Progenitor cell of endocrine pancreas (in vitro differentiated cells): ENCODE data around the gene PDE1C. TPM values are rescaled to one million over a fixed set of nuclear protein-coding genes. Genes with fewer than 3 reads are reported as not detected.

Experiments
- DNase-seq: peaks from one replicate; pipeline ENCODE4 v3.0.0; 2021; ENCODE audit warnings: low spot score; ENCODE audit not compliant: unreplicated experiment
- H3K27ac Mint-ChIP-seq: 2 replicates; pipeline ENCODE4 v1.8.0; 2021; ENCODE audit warnings: mild to moderate bottlenecking, moderate library complexity, mixed read lengths
- H3K27me3 Mint-ChIP-seq: 2 replicates; pipeline ENCODE4 v1.8.0; 2021; ENCODE audit warnings: mixed read lengths
- H3K36me3 Mint-ChIP-seq: 2 replicates; pipeline ENCODE4 v1.8.0; 2022; ENCODE audit warnings: mixed read lengths; ENCODE audit not compliant: insufficient read depth
- H3K4me1 Mint-ChIP-seq: 2 replicates; pipeline ENCODE4 v1.8.0; 2021; ENCODE audit warnings: low read depth, mixed read lengths
- H3K4me3 Mint-ChIP-seq: 2 replicates; pipeline ENCODE4 v1.8.0; 2021; ENCODE audit warnings: low read depth, mild to moderate bottlenecking, moderate library complexity, mixed read lengths
- H3K9me3 Mint-ChIP-seq: 2 replicates; pipeline ENCODE4 v1.8.0; 2021; ENCODE audit warnings: low read depth, mixed read lengths
- total RNA-seq: library from RNA; stranded (reverse); gene quantifications from 2 replicates; pipeline ENCODE4 v1.2.1, GENCODE V29; 2021
- TF ChIP-seq, protein P1 (sequence below): fragments of 200-600 bp; sonication (generic); IDR thresholded peaks from one replicate; pipeline ENCODE4 v1.5.0; 2021; ENCODE audit warnings: antibody characterized with exemption, mild to moderate bottlenecking; ENCODE audit not compliant: unreplicated experiment

The PDE1C gene
- total RNA-seq, 1 donor from 2014 or later: 1.7 TPM

DNA sequence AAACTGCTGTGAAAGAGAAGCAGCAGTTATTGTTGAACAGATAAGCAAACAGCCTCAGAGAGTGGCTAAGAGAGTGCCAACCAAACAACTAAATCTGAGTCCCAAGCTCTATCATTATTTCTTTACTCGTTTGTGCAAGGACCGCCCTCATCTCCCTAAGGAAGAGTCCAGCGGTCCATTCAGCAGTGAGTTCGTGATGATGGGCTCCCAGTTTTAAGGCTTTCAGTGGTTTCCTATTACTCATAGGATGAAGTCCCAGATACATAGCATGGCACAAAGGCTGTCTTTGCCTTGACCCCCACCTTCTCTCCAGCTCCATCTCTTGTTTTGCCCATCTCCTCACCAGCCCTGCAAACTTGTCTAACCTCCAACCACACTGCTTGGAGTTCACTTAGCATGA, 24.3 kb upstream of the PDE1C start:
- Mint-ChIP-seq H3K9me3 (no peaks in the 10 kb centered on the region), H3K4me1 (no peaks in the 10 kb centered on the region), H3K4me3 (no peak overlapping the region), H3K36me3 (no peaks in the 10 kb centered on the region), H3K27me3 (peaks cover 15% of the 10 kb centered on the region), H3K27ac (no peak overlapping the region)
- DNase-seq: no peak
- TF ChIP-seq, protein P1, sequence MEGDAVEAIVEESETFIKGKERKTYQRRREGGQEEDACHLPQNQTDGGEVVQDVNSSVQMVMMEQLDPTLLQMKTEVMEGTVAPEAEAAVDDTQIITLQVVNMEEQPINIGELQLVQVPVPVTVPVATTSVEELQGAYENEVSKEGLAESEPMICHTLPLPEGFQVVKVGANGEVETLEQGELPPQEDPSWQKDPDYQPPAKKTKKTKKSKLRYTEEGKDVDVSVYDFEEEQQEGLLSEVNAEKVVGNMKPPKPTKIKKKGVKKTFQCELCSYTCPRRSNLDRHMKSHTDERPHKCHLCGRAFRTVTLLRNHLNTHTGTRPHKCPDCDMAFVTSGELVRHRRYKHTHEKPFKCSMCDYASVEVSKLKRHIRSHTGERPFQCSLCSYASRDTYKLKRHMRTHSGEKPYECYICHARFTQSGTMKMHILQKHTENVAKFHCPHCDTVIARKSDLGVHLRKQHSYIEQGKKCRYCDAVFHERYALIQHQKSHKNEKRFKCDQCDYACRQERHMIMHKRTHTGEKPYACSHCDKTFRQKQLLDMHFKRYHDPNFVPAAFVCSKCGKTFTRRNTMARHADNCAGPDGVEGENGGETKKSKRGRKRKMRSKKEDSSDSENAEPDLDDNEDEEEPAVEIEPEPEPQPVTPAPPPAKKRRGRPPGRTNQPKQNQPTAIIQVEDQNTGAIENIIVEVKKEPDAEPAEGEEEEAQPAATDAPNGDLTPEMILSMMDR: no peak

DNA sequence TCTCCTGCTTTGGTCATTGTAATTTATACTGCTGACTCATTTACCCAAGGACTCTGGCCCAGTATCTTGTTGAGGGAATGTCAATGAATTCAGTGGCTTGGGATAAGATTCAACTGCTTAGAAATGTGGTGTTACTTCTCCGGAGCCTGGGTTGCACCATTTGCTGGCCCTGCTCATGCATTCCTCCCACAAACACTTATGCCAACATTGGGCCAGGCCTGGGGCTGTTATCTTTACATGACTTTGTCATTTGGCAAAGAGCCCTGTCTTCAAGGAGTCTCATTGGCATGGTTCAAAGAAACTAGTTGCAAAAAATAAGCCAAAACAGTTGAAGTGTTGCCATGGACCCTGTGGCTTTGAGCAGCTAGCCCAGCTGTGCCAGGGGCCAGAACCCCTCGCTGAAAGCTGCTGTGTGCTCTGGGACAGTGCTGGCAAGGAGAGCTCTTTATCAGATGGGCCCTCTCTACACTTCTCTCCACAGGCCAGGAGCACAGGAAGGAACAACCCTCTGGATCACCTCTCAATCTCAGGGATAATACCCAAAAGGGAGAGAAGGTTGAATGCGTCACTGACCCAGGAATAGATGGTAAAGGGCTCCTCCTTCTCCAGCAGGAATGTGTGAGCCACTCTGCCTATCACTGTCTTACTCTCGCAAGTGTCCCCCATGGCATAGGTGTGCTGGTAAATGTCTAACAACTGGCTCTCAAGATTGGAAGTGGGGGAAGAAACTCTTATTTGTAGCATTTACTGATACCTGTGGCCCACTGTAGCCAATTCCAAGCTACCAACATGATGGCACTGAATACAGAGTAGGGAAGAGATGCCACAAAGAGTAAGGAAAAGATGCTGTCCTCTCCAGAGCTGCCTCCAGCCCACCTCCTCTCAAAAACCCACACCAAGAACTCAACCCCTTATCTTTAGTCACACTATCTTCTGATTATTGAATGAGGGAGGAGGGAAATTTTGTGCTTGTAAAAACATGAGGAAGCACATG, 23.5 kb upstream of the PDE1C start:
- Mint-ChIP-seq H3K4me1 (no peaks in the 10 kb centered on the region), H3K4me3 (no peak overlapping the region), H3K9me3 (no peaks in the 10 kb centered on the region)

DNA sequence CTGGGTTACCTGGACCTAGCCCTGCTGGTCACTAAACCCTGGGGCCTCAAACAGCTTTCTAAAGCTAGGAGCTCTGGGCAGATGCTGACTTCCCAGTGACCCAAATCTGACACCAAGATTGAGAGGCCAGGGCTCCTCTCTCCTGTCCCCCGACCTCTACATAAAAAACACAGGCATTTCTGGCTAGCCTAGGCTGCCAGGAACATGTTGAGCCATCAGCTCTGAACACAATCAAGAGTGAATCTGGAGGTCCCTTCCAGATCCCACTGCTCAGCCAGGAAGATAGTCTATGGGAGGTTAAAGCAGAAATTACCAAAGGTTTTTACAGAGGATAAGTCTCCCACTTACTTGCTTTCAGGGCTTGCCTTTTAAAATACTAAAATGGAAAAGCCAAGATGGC, 22.1 kb upstream of the PDE1C start:
- no peak overlapping the region for H3K4me3 Mint-ChIP-seq
- H3K4me1 Mint-ChIP-seq: no peaks in the 10 kb centered on the region
- no peak for DNase-seq
- TF ChIP-seq, protein P1: no peak
- no peak overlapping the region for H3K27ac Mint-ChIP-seq
- peaks cover 15% of the 10 kb centered on the region for H3K27me3 Mint-ChIP-seq
- H3K9me3 Mint-ChIP-seq: no peaks in the 10 kb centered on the region
- H3K36me3 Mint-ChIP-seq: no peaks in the 10 kb centered on the region

More for the DNA sequence above, 23.5 kb upstream of the PDE1C start:
- TF ChIP-seq, protein P1: no peak
- Mint-ChIP-seq H3K27me3 (peaks cover 15% of the 10 kb centered on the region), H3K36me3 (no peaks in the 10 kb centered on the region), H3K27ac (no peak overlapping the region)
- no peak for DNase-seq

DNA sequence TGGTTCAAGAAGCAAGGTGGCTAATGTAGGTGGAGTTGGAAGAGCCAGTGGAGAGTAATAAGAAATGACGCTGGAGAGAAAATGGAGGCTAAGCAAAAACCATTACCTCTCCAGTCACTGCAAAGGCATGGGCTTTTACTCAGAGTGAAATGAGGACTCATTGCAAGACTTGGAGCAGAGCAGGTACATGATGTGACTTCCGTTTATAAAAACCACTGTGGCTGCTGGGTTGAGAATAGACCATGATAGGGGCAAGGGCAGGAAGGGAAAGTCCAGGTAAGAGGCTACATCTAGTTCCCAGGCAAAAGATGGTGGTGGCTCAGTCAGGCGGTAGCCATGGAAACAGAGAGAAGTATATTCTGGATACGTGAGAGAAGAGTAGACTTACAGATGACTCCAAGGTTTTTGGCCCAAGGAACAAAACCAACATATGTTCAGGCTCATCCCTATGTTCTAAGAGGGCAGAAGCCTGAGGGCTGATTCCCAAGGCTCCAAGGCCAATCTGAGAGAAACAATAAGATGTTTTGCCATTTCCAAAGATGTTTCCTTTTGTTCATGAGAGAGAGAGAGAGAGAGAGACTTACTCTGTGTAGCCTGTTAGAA, 21.5 kb upstream of the PDE1C start:
- Mint-ChIP-seq H3K4me3 (no peak overlapping the region), H3K27me3 (peaks cover 15% of the 10 kb centered on the region), H3K4me1 (no peaks in the 10 kb centered on the region), H3K9me3 (no peaks in the 10 kb centered on the region), H3K36me3 (no peaks in the 10 kb centered on the region), H3K27ac (no peak overlapping the region)
- no peak for DNase-seq
- TF ChIP-seq, protein P1: no peak

DNA sequence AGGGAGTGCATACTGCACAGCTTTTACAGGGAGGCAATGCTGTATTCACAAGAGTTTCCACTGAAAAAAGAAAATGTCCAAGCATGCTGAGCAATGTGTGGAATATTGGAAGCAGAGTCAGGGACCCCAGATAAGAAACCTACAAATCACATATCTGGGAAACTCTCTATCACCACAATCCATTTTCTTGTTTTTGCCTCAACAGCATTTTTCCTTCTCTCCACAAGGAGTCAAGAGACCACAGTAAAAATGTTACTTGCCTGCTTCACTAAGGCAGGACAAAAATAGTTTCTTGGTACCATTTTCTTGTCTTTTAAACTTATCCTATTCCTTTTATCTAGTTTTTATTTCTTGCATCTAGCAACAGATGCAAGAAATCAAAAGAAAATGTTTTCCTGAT, 19.5 kb upstream of the PDE1C start:
- Mint-ChIP-seq H3K27ac (no peak overlapping the region), H3K9me3 (no peaks in the 10 kb centered on the region)
- TF ChIP-seq, protein P1: no peak

More for the DNA sequence above, 19.5 kb upstream of the PDE1C start:
- Mint-ChIP-seq H3K4me1 (no peaks in the 10 kb centered on the region), H3K36me3 (no peaks in the 10 kb centered on the region), H3K4me3 (no peak overlapping the region), H3K27me3 (peaks cover 12% of the 10 kb centered on the region)
- no peak for DNase-seq
